Measurements from ENCODE around the gene PRKAR2A.

DNA sequence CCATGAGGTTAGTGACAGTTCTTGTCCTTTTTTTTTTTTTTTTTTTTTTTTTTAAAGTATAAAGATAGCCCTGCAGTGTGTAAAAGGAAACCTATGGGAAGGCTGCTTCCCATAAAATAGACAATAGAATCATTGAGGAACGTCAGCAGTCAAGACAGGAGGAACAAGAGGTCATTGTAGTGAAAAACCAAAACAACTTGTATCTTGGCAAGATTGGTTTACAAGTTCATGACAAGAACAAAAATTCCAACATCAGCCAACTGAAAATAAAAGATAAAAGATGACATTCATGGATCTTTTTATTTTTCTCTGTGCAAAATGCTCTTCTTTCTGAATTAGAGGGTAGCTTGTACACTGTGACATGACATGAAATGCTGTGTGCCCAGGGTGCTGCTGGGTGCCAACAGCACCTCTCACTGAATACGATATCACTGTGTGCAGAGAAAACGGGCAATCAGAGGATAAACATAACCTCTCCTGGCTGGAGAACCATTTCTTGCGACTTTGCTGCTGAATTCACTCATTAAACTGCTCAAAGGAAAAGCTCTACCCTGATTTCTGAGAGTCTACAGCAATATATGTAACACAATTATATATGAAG lies 100.6 kb downstream of the PRKAR2A start:
- TF ChIP-seq, protein P1, sequence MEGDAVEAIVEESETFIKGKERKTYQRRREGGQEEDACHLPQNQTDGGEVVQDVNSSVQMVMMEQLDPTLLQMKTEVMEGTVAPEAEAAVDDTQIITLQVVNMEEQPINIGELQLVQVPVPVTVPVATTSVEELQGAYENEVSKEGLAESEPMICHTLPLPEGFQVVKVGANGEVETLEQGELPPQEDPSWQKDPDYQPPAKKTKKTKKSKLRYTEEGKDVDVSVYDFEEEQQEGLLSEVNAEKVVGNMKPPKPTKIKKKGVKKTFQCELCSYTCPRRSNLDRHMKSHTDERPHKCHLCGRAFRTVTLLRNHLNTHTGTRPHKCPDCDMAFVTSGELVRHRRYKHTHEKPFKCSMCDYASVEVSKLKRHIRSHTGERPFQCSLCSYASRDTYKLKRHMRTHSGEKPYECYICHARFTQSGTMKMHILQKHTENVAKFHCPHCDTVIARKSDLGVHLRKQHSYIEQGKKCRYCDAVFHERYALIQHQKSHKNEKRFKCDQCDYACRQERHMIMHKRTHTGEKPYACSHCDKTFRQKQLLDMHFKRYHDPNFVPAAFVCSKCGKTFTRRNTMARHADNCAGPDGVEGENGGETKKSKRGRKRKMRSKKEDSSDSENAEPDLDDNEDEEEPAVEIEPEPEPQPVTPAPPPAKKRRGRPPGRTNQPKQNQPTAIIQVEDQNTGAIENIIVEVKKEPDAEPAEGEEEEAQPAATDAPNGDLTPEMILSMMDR (IDR thresholded peaks at IDR 0.05), result no peak
- TF ChIP-seq POLR2AphosphoS5 (IDR thresholded peaks at IDR 0.05), result no peak
- no peak for TF ChIP-seq POLR2A (IDR thresholded peaks at IDR 0.05)
